ENCODE data around the gene PGPEP1.

Gene PGPEP1

DNA sequence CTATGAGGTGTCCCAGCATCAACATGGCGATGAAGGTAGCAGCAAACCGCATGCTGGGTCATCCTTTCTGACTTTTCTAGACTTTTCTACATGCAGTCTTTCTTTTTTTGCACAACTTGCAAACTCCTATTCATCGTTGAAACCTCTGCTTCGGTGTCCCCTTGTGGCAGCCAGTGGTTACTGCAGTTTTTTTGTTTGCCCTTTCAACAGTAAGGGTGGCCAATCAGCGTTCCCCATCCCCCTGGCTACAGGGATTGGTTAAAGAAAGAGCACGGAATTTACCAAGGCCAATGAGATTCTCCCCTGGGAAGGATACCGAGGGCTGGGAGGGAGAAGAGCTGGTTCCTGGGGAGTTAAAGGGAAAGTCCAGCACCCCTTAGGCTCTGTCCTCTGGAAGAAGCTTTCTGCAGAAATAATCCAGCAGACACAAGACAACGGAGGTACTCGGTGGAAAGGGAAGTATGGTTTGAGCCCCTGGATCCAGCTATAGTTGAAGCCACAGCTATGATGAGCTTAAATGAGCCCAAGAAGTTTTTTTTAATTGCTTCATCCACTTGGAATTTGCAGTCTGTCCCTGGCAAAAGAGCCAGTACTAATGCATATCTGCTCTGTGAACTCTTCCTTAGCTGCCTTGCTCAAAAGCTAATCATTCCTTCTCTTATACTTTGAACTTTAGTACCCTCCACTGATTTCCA lies 11.9 kb upstream of the PGPEP1 start:
- H3K4me2 ChIP-seq (ENCODE audit: low read depth, low read length, poor library complexity, severe bottlenecking) = peak overlapping the region; percentile 76
- peaks cover 3% of the 10 kb centered on the region for H3F3A ChIP-seq (ENCODE audit: low read depth)
- H3K9me3 ChIP-seq (ENCODE audit: insufficient read depth, low read depth, low read length) = no peaks in the 10 kb centered on the region
- H3K27me3 ChIP-seq (ENCODE audit: insufficient read depth, low read length, poor library complexity, severe bottlenecking) = no peaks in the 10 kb centered on the region
- no peaks in the 10 kb centered on the region for H3K9me2 ChIP-seq (replicated peaks; ENCODE audit: low read depth, low read length)
- no peaks in the 10 kb centered on the region for H4K20me1 ChIP-seq (ENCODE audit: insufficient read depth, low read length, poor library complexity, severe bottlenecking)
- peak overlapping the region; percentile 73 for H3K9ac ChIP-seq (ENCODE audit: low read depth, low read length, poor library complexity, severe bottlenecking)
- peaks cover 16% of the 10 kb centered on the region for H3K4me1 ChIP-seq (ENCODE audit: insufficient read depth, low read length, poor library complexity, severe bottlenecking)
- H3K79me2 ChIP-seq (ENCODE audit: insufficient read depth, low read length) = no peaks in the 10 kb centered on the region
- peak overlapping the region; percentile 67 for H3K4me3 ChIP-seq (ENCODE audit: low read length, poor library complexity, severe bottlenecking)
- TF ChIP-seq EZH2phosphoT487 (IDR thresholded peaks at IDR 0.05; ENCODE audit: borderline replicate concordance) = no peak
- TF ChIP-seq, protein P1, sequence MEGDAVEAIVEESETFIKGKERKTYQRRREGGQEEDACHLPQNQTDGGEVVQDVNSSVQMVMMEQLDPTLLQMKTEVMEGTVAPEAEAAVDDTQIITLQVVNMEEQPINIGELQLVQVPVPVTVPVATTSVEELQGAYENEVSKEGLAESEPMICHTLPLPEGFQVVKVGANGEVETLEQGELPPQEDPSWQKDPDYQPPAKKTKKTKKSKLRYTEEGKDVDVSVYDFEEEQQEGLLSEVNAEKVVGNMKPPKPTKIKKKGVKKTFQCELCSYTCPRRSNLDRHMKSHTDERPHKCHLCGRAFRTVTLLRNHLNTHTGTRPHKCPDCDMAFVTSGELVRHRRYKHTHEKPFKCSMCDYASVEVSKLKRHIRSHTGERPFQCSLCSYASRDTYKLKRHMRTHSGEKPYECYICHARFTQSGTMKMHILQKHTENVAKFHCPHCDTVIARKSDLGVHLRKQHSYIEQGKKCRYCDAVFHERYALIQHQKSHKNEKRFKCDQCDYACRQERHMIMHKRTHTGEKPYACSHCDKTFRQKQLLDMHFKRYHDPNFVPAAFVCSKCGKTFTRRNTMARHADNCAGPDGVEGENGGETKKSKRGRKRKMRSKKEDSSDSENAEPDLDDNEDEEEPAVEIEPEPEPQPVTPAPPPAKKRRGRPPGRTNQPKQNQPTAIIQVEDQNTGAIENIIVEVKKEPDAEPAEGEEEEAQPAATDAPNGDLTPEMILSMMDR (conservative IDR thresholded peaks at IDR 0.05; ENCODE audit: low read length) = peak; percentile 94
- no peaks in the 10 kb centered on the region for H3K36me3 ChIP-seq (ENCODE audit: insufficient read depth, low read length)
- peak overlapping the region; percentile 69 for H2AFZ ChIP-seq (ENCODE audit: low read length)

DNA sequence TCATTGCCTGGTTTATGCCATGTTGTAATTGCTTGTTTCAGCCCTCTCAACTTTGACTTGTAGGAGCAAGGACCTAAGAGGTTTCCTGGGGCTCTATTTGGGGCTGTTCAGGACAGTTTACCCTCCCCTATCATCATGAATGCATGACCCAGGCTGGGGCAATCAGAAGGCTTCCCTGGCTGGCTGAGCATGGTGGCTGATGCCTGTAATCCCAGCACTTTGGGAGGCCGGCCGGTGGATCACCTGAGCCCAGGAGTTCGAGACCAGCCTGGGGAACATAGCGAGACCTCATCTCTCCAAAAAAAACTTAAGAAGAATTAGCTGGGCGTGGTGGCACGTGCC lies 11.4 kb upstream of the PGPEP1 start:
- peaks cover 11% of the 10 kb centered on the region for H3K4me1 ChIP-seq (ENCODE audit: insufficient read depth, low read length, poor library complexity, severe bottlenecking)
- peak overlapping the region; percentile 67 for H3K4me3 ChIP-seq (ENCODE audit: low read length, poor library complexity, severe bottlenecking)
- H3K9ac ChIP-seq (ENCODE audit: low read depth, low read length, poor library complexity, severe bottlenecking) = peak overlapping the region; percentile 73
- H4K20me1 ChIP-seq (ENCODE audit: insufficient read depth, low read length, poor library complexity, severe bottlenecking) = no peaks in the 10 kb centered on the region
- H3K27me3 ChIP-seq (ENCODE audit: insufficient read depth, low read length, poor library complexity, severe bottlenecking) = no peaks in the 10 kb centered on the region
- no peaks in the 10 kb centered on the region for H3K36me3 ChIP-seq (ENCODE audit: insufficient read depth, low read length)
- no peaks in the 10 kb centered on the region for H3F3A ChIP-seq (ENCODE audit: low read depth)
- no peaks in the 10 kb centered on the region for H3K9me2 ChIP-seq (replicated peaks; ENCODE audit: low read depth, low read length)
- peak overlapping the region; percentile 69 for H2AFZ ChIP-seq (ENCODE audit: low read length)
- peak overlapping the region; percentile 76 for H3K4me2 ChIP-seq (ENCODE audit: low read depth, low read length, poor library complexity, severe bottlenecking)
- TF ChIP-seq EZH2phosphoT487 (IDR thresholded peaks at IDR 0.05; ENCODE audit: borderline replicate concordance) = no peak
- TF ChIP-seq, protein P1 (conservative IDR thresholded peaks at IDR 0.05; ENCODE audit: low read length) = no peak
- no peaks in the 10 kb centered on the region for H3K79me2 ChIP-seq (ENCODE audit: insufficient read depth, low read length)
- H3K9me3 ChIP-seq (ENCODE audit: insufficient read depth, low read depth, low read length) = no peaks in the 10 kb centered on the region

DNA sequence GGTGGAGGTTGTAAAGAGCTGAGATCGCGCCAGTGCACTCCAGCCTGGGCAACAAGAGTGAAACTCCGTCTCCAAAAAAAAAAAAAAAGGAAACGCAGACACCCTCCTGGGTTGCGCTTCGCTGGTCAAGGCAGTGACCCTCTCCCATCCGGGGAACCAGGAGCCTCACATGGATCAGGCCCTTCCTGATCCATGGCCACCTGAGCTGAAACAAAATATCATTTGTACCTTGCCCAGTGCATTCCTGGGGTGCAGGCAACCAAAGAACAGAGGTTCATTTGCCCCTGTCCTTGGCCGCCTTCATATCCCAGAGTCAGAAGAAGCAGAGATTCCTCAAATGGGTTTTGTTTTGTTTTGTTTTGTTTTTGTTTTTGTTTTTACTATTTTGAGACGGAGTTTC lies 9.5 kb upstream of the PGPEP1 start:
- no peak overlapping the region for H3K4me2 ChIP-seq (ENCODE audit: low read depth, low read length, poor library complexity, severe bottlenecking)
- no peak overlapping the region for H2AFZ ChIP-seq (ENCODE audit: low read length)
- H3K36me3 ChIP-seq (ENCODE audit: insufficient read depth, low read length) = no peaks in the 10 kb centered on the region
- TF ChIP-seq EZH2phosphoT487 (IDR thresholded peaks at IDR 0.05; ENCODE audit: borderline replicate concordance) = no peak
- TF ChIP-seq, protein P1 (conservative IDR thresholded peaks at IDR 0.05; ENCODE audit: low read length) = no peak
- H3K9ac ChIP-seq (ENCODE audit: low read depth, low read length, poor library complexity, severe bottlenecking) = no peak overlapping the region
- no peak overlapping the region for H3K4me3 ChIP-seq (ENCODE audit: low read length, poor library complexity, severe bottlenecking)
- no peaks in the 10 kb centered on the region for H3K9me3 ChIP-seq (ENCODE audit: insufficient read depth, low read depth, low read length)
- peaks cover 8% of the 10 kb centered on the region for H3K4me1 ChIP-seq (ENCODE audit: insufficient read depth, low read length, poor library complexity, severe bottlenecking)
- H3F3A ChIP-seq (ENCODE audit: low read depth) = no peaks in the 10 kb centered on the region
- no peaks in the 10 kb centered on the region for H3K9me2 ChIP-seq (replicated peaks; ENCODE audit: low read depth, low read length)
- no peaks in the 10 kb centered on the region for H4K20me1 ChIP-seq (ENCODE audit: insufficient read depth, low read length, poor library complexity, severe bottlenecking)
- no peaks in the 10 kb centered on the region for H3K27me3 ChIP-seq (ENCODE audit: insufficient read depth, low read length, poor library complexity, severe bottlenecking)
- H3K79me2 ChIP-seq (ENCODE audit: insufficient read depth, low read length) = no peaks in the 10 kb centered on the region

Data from Loucy (cell line).